Suppressor macrophage treated with lipopolysaccharide for 4 hours (primary cell): Measurements from ENCODE around the gene PRKRIP1.
"Not testable (repeated sequence)": the region's sequence is repeated elsewhere in the genome, so short reads cannot be mapped to it uniquely, and the experiment has no call there.

Experiments
- DNase-seq: peaks from one replicate; pipeline ENCODE4 v3.0.0-alpha.2; 2020

PRKRIP1 gene

GRCh38 chr7:102460467-102460866 is 64.3 kb downstream of the PRKRIP1 start:
- DNase-seq, result no peak

- peak; percentile 6 for DNase-seq
Measured at GRCh38 chr7:102463841-102464576, 67.8 kb downstream of the PRKRIP1 start.

- DNase-seq, result peak; percentile 99
Measured at GRCh38 chr7:102464577-102465280, 68.6 kb downstream of the PRKRIP1 start, which contains the start of the genes ALKBH4 and LRWD1. Gene ALKBH4, minus strand, starts transcription at chr7:102464863. Its CDS starts 27 bp downstream, at chr7:102464836. Gene LRWD1, plus strand, starts transcription at chr7:102464984. Its CDS starts 97 bp downstream, at chr7:102465081.

GRCh38 chr7:102466097-102466496 is 69.9 kb downstream of the PRKRIP1 start:
- no peak for DNase-seq

GRCh38 chr7:102467581-102468477 is 71.7 kb downstream of the PRKRIP1 start:
- DNase-seq, result no peak

- DNase-seq, result no peak
Measured at GRCh38 chr7:102468478-102469350, 72.6 kb downstream of the PRKRIP1 start.

- DNase-seq, result no peak
Measured at GRCh38 chr7:102469351-102469971, 73.3 kb downstream of the PRKRIP1 start.

GRCh38 chr7:102469972-102470825 is 74.0 kb downstream of the PRKRIP1 start:
- no peak for DNase-seq

- DNase-seq, result no peak
Measured at GRCh38 chr7:102471791-102472125, 75.6 kb downstream of the PRKRIP1 start.

- no peak for DNase-seq
Measured at GRCh38 chr7:102472126-102473041, 76.2 kb downstream of the PRKRIP1 start.

GRCh38 chr7:102473271-102473991 is 77.3 kb downstream of the PRKRIP1 start:
- no peak for DNase-seq

- DNase-seq, result not testable (repeated sequence)
Measured at GRCh38 chr7:102474116-102474515, 78.0 kb downstream of the PRKRIP1 start.

GRCh38 chr7:102474736-102475435 is 78.7 kb downstream of the PRKRIP1 start:
- DNase-seq, result not testable (repeated sequence)
